OCI-LY1 (cell line): ENCODE results near the gene IGF2R.

Source experiments
- H2AFZ ChIP-seq: fragments of 200-600 bp; sonication (generic), shearing (Covaris generic); 2 replicates; pipeline ENCODE4 v1.6.0; 2014; ENCODE audit warnings: antibody characterized with exemption, mild to moderate bottlenecking, low read length
- H3F3A ChIP-seq: fragments of 200-600 bp; sonication (generic), shearing (Covaris generic); 2 replicates; pipeline ENCODE4 v1.6.0; 2014; ENCODE audit warnings: mild to moderate bottlenecking, antibody characterized with exemption, low read length, moderate library complexity; ENCODE audit not compliant: insufficient read depth
- H3K27ac ChIP-seq: fragments of 200-600 bp; sonication (generic); 2 replicates; pipeline ENCODE4 v1.5.1; 2014; ENCODE audit warnings: low read length, mixed run types, mild to moderate bottlenecking, low read depth; ENCODE audit not compliant: poor library complexity, severe bottlenecking
- H3K27me3 ChIP-seq: fragments of 200-600 bp; sonication (generic); 2 replicates; pipeline ENCODE4 v1.6.0; 2014; ENCODE audit warnings: antibody characterized with exemption, mild to moderate bottlenecking, low read length, moderate library complexity; ENCODE audit not compliant: insufficient read depth
- H3K36me3 ChIP-seq: fragments of 200-600 bp; sonication (generic); 2 replicates; pipeline ENCODE4 v1.6.1; 2014; ENCODE audit warnings: mild to moderate bottlenecking, antibody characterized with exemption, low read length, moderate library complexity, mixed read lengths; ENCODE audit not compliant: insufficient read depth
- H3K4me1 ChIP-seq: fragments of 200-600 bp; sonication (generic); 2 replicates; pipeline ENCODE4 v1.5.1; 2014; ENCODE audit warnings: mild to moderate bottlenecking, low read length, moderate library complexity; ENCODE audit not compliant: insufficient read depth, severe bottlenecking
- H3K4me2 ChIP-seq: fragments of 200-600 bp; sonication (generic), shearing (Covaris generic); 2 replicates; pipeline ENCODE4 v1.6.1; 2014; ENCODE audit warnings: low read length
- H3K4me3 ChIP-seq: fragments of 200-600 bp; sonication (generic); 2 replicates; pipeline ENCODE4 v1.5.1; 2014; ENCODE audit warnings: low read length, low read depth, mild to moderate bottlenecking, mixed read lengths; ENCODE audit not compliant: poor library complexity, severe bottlenecking
- H3K79me2 ChIP-seq: fragments of 200-600 bp; shearing (Covaris generic); 2 replicates; pipeline ENCODE4 v1.6.1; 2016; ENCODE audit warnings: mixed run types, low read length, mixed read lengths; ENCODE audit not compliant: insufficient read depth
- H3K9ac ChIP-seq: fragments of 200-600 bp; sonication (generic), shearing (Covaris generic); 2 replicates; pipeline ENCODE4 v1.6.1; 2014; ENCODE audit warnings: mild to moderate bottlenecking, low read length, mixed read lengths
- H3K9me2 ChIP-seq: fragments of 200-600 bp; sonication (generic), shearing (Covaris generic); 2 replicates; pipeline ENCODE4 v1.6.1; 2014; ENCODE audit warnings: low read depth, mild to moderate bottlenecking, low read length, mixed read lengths
- H3K9me3 ChIP-seq: fragments of 200-600 bp; shearing (Covaris generic); 2 replicates; pipeline ENCODE4 v1.6.1; 2014; ENCODE audit warnings: low read length, mixed read lengths
- H4K20me1 ChIP-seq: fragments of 200-600 bp; sonication (generic), shearing (Covaris generic); 2 replicates; pipeline ENCODE4 v1.6.0; 2016; ENCODE audit warnings: mild to moderate bottlenecking, low read length; ENCODE audit not compliant: insufficient read depth
- CTCF ChIP-seq: fragments of 200-600 bp; sonication (generic), shearing (Covaris generic); IDR thresholded peaks from 2 replicates; pipeline ENCODE4 v1.5.1; 2017; ENCODE audit warnings: mild to moderate bottlenecking, antibody characterized with exemption, low read length, moderate library complexity, mixed read lengths
- EZH2 ChIP-seq: fragments of 200-600 bp; sonication (generic), shearing (Covaris generic); IDR thresholded peaks from 2 replicates; pipeline ENCODE4 v1.8.0; 2017; ENCODE audit warnings: borderline replicate concordance, mixed run types, mild to moderate bottlenecking, antibody characterized with exemption, low read length, moderate library complexity, mixed read lengths

IGF2R gene

GRCh38 chr6:160004419-160005175 lies 35.7 kb downstream of the IGF2R start:
- H3K4me1 ChIP-seq, result no peaks in the 10 kb centered on the region
- no peaks in the 10 kb centered on the region for H3K9me3 ChIP-seq
- TF ChIP-seq CTCF, result no peak
- TF ChIP-seq EZH2, result no peak

GRCh38 chr6:160005211-160005610 lies 36.3 kb downstream of the IGF2R start:
- Histone ChIP-seq H3K9me2 (no peaks in the 10 kb centered on the region), H3K79me2 (no peaks in the 10 kb centered on the region), H3K9ac (no peak overlapping the region), H3K36me3 (peaks cover 3% of the 10 kb centered on the region; the same call in 1 of the 2 replicates), H3K4me1 (no peaks in the 10 kb centered on the region), H3K4me2 (no peak overlapping the region), H3K27me3 (no peaks in the 10 kb centered on the region), H3K27ac (no peak overlapping the region), H4K20me1 (no peaks in the 10 kb centered on the region), H2AFZ (no peak overlapping the region), H3K9me3 (no peaks in the 10 kb centered on the region), H3K4me3 (no peak overlapping the region), H3F3A (no peaks in the 10 kb centered on the region)
- TF ChIP-seq CTCF (no peak), EZH2 (no peak)

More at GRCh38 chr6:160004419-160005175, 35.7 kb downstream of the IGF2R start:
- Histone ChIP-seq H3K4me3 (no peak overlapping the region), H3K4me2 (no peak overlapping the region), H4K20me1 (no peaks in the 10 kb centered on the region), H3K36me3 (peaks cover 3% of the 10 kb centered on the region; the same call in 1 of the 2 replicates), H3K9me2 (no peaks in the 10 kb centered on the region), H2AFZ (no peak overlapping the region), H3K9ac (no peak overlapping the region), H3K79me2 (no peaks in the 10 kb centered on the region), H3F3A (no peaks in the 10 kb centered on the region), H3K27ac (no peak overlapping the region), H3K27me3 (no peaks in the 10 kb centered on the region)

- no peaks in the 10 kb centered on the region for H3K4me1 ChIP-seq
- no peak overlapping the region for H3K27ac ChIP-seq
- H3K79me2 ChIP-seq, result no peaks in the 10 kb centered on the region
- H3K27me3 ChIP-seq, result no peaks in the 10 kb centered on the region
- H3K4me3 ChIP-seq, result no peak overlapping the region
- no peaks in the 10 kb centered on the region for H4K20me1 ChIP-seq
- no peak overlapping the region for H2AFZ ChIP-seq
- H3K4me2 ChIP-seq, result no peak overlapping the region
- TF ChIP-seq EZH2, result no peak
- no peak for TF ChIP-seq CTCF
- no peaks in the 10 kb centered on the region for H3K9me2 ChIP-seq
- peaks cover 5% of the 10 kb centered on the region; the same call in 1 of the 2 replicates for H3K36me3 ChIP-seq
- H3K9ac ChIP-seq, result no peak overlapping the region
- no peaks in the 10 kb centered on the region for H3K9me3 ChIP-seq
- H3F3A ChIP-seq, result no peaks in the 10 kb centered on the region
Measured at GRCh38 chr6:160005861-160006540, 37.1 kb downstream of the IGF2R start.
